ENCODE results near the gene TRIM61. TPM values are rescaled to one million over a fixed set of nuclear protein-coding genes. Genes with fewer than 3 reads are reported as not detected.
"Not testable (repeated sequence)": the region's sequence is repeated elsewhere in the genome, so short reads cannot be mapped to it uniquely, and the experiment has no call there.

The TRIM61 gene
- total RNA-seq, 1 donor from 2014 or later = not detected

DNA sequence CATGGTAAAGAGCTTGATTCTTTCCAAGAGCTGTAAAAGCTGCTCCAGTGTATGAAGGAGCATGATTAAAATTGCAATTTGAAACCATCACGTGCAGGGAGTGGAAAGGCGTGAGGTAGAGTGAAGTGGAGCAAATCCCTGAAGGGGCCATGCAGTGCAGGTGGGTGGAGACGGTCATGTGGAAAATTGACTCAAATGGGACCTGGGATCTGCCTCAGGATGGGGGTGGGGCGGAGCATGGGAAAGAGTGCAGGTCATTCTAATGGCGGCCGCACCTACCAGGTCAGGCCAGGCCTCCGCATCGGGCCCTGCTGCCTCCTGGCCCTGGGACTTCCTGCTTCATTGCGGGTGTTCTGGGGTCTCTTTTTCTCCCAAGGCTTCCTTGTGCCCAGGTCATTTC is 29.0 kb upstream of the TRIM61 start:
- Histone ChIP-seq H3K79me2 (ENCODE audit: low read depth) (no peaks in the 10 kb centered on the region), H3K36me3 (no peaks in the 10 kb centered on the region), H3F3A (ENCODE audit: low read depth) (no peaks in the 10 kb centered on the region), H3K27ac (no peak overlapping the region), H3K4me3 (no peak overlapping the region), H3K4me2 (no peak overlapping the region), H3K9me3 (ENCODE audit: low read depth) (no peaks in the 10 kb centered on the region), H2AFZ (replicated peaks) (peak overlapping the region; percentile 45), H3K27me3 (no peaks in the 10 kb centered on the region), H3K4me1 (peaks cover 4% of the 10 kb centered on the region), H4K20me1 (ENCODE audit: low read depth) (no peaks in the 10 kb centered on the region), H3K9ac (no peak overlapping the region)
- Mint-ChIP-seq H3K27me3 (ENCODE audit: insufficient read depth, low read depth) (peaks cover 2% of the 10 kb centered on the region), H3K27ac (peak overlapping the region; percentile 39), H3K9me3 (peaks cover 3% of the 10 kb centered on the region), H3K4me1 (peaks cover 17% of the 10 kb centered on the region), H3K36me3 (no peaks in the 10 kb centered on the region), H3K4me3 (no peak overlapping the region)
- DNase-seq (ENCODE audit: low spot score) = no peak
- TF ChIP-seq EZH2phosphoT487 (IDR thresholded peaks at IDR 0.05) = no peak
- TF ChIP-seq CTCF (IDR thresholded peaks at IDR 0.05) = no peak
- no peak for TF ChIP-seq EZH2 (IDR thresholded peaks at IDR 0.05)

DNA sequence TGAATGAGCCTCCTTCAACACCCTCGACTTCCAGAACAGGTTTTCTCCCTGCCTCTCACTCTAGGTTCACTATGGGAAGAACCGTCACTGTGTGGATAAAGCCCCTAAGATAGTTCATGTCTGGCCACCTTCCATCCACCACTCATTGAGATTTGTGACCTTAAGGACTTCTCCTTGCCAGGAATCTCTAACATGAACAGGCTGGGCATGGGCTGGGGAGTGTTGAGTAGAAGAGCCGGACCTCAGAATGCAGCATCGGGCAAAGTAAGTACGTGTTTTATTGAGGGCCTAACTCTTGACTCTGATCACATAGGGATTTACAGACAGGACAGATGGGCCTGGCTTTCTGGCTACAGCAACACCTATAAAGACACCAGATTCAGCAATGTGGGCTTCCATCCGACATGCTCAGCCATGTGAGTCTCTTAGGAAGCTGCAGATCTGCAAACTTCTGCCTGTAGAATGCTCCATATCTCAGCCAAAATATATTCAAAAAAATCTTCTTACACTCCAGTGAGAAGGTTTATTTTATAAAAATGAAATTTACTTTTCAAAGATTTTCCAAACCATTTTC is 28.0 kb upstream of the TRIM61 start:
- H3K27ac Mint-ChIP-seq = no peak overlapping the region
- no peak overlapping the region for H3K9ac ChIP-seq
- no peak overlapping the region for H3K27ac ChIP-seq
- H3K27me3 Mint-ChIP-seq (ENCODE audit: insufficient read depth, low read depth) = no peaks in the 10 kb centered on the region
- peaks cover 17% of the 10 kb centered on the region for H3K4me1 Mint-ChIP-seq
- peak overlapping the region; percentile 12 for H2AFZ ChIP-seq (replicated peaks)
- H3K36me3 ChIP-seq = no peaks in the 10 kb centered on the region
- no peaks in the 10 kb centered on the region for H3K79me2 ChIP-seq (ENCODE audit: low read depth)
- H3K9me3 ChIP-seq (ENCODE audit: low read depth) = no peaks in the 10 kb centered on the region
- H3K27me3 ChIP-seq = no peaks in the 10 kb centered on the region
- no peak overlapping the region for H3K4me2 ChIP-seq
- H3K4me1 ChIP-seq = peaks cover 4% of the 10 kb centered on the region
- no peak for DNase-seq (ENCODE audit: low spot score)
- H3K4me3 Mint-ChIP-seq = no peak overlapping the region
- H4K20me1 ChIP-seq (ENCODE audit: low read depth) = no peaks in the 10 kb centered on the region
- H3K4me3 ChIP-seq = no peak overlapping the region
- no peaks in the 10 kb centered on the region for H3K36me3 Mint-ChIP-seq
- peaks cover 3% of the 10 kb centered on the region for H3K9me3 Mint-ChIP-seq
- no peak for TF ChIP-seq CTCF (IDR thresholded peaks at IDR 0.05)
- TF ChIP-seq EZH2phosphoT487 (IDR thresholded peaks at IDR 0.05) = no peak
- no peak for TF ChIP-seq EZH2 (IDR thresholded peaks at IDR 0.05)
- no peaks in the 10 kb centered on the region for H3F3A ChIP-seq (ENCODE audit: low read depth)

GRCh38 chr4:165001957-165002356 is 24.5 kb upstream of the TRIM61 start:
- H3K4me2 ChIP-seq; H3K4me3 ChIP-seq; H4K20me1 ChIP-seq (ENCODE audit: low read depth); H3K4me1 ChIP-seq; H3K9me3 Mint-ChIP-seq; H3K27me3 ChIP-seq; H3K9me3 ChIP-seq (ENCODE audit: low read depth); H3K27ac ChIP-seq; H3K36me3 ChIP-seq; H3F3A ChIP-seq (ENCODE audit: low read depth); H3K27me3 Mint-ChIP-seq (ENCODE audit: insufficient read depth, low read depth); H3K79me2 ChIP-seq (ENCODE audit: low read depth); H3K36me3 Mint-ChIP-seq; H3K4me3 Mint-ChIP-seq; H3K9ac ChIP-seq; DNase-seq (ENCODE audit: low spot score); H3K27ac Mint-ChIP-seq: not testable (repeated sequence)
- H3K4me1 Mint-ChIP-seq = peaks cover 10% of the 10 kb centered on the region
- H2AFZ ChIP-seq (replicated peaks) = peak overlapping the region; percentile 63

DNA sequence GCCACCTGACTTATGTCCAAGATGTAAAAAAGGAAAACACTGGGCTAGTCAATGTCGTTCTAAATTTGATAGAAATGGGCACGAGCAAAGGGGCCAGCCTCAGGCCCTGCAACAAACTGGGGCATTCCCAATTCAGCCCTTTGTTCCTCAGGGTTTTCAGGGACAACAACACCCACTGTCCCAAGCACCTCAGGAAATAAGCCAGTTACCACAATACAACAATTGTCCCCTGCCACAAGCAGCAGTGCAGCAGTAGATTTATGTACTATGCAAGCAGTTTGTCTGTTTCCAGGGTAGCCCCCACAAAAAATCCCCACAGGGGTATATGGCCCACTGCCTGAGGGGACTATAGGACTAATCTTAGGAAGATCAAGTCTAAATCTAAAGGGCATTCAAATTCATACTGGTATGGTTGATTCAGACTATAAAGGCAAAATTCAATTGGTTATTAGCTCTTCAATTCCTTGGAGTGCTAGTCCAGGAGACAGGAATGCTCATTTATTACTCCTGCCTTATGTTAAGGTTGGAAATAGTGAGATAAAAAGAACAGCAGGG is 21.1 kb upstream of the TRIM61 start:
- H3K4me1 Mint-ChIP-seq = not testable (repeated sequence)

More for the DNA sequence above, 21.1 kb upstream of the TRIM61 start:
- H3K27me3 ChIP-seq; H3K4me3 ChIP-seq; DNase-seq (ENCODE audit: low spot score); H3K36me3 ChIP-seq; H3K9ac ChIP-seq; H3K4me1 ChIP-seq; H3K4me2 ChIP-seq; H3K27me3 Mint-ChIP-seq (ENCODE audit: insufficient read depth, low read depth); H4K20me1 ChIP-seq (ENCODE audit: low read depth); H3K9me3 ChIP-seq (ENCODE audit: low read depth); H2AFZ ChIP-seq (replicated peaks); H3F3A ChIP-seq (ENCODE audit: low read depth); H3K9me3 Mint-ChIP-seq; H3K36me3 Mint-ChIP-seq; H3K27ac ChIP-seq; H3K27ac Mint-ChIP-seq; H3K79me2 ChIP-seq (ENCODE audit: low read depth); H3K4me3 Mint-ChIP-seq: not testable (repeated sequence)
